Activated CD8-positive, alpha-beta memory T cell treated with anti-CD3 and anti-CD28 coated beads for 24 hours (primary cell): ENCODE data around the gene COPS6.
A peak's percentile ranks its signal among the peaks of the same experiment; 100 is the strongest.
"Not testable (repeated sequence)": the region's sequence is repeated elsewhere in the genome, so short reads cannot be mapped to it uniquely, and the experiment has no call there.

Experiments
- DNase-seq: peaks from one replicate; pipeline ENCODE4 v3.0.0-alpha.2; 2020

The COPS6 gene

GRCh38 chr7:100127866-100128636 lies 39.3 kb downstream of the COPS6 start:
- DNase-seq, result peak; percentile 79

- no peak for DNase-seq
Measured at GRCh38 chr7:100128637-100128963, 39.8 kb downstream of the COPS6 start.

- DNase-seq, result not testable (repeated sequence)
Measured at GRCh38 chr7:100130220-100130607, 41.4 kb downstream of the COPS6 start.

GRCh38 chr7:100130608-100131453 lies 42.1 kb downstream of the COPS6 start:
- peak; percentile 96 for DNase-seq

- DNase-seq, result no peak
Measured at GRCh38 chr7:100132126-100132525, 43.4 kb downstream of the COPS6 start.

- DNase-seq, result peak; percentile 79
Measured at GRCh38 chr7:100132697-100133151, 44.0 kb downstream of the COPS6 start.

- no peak for DNase-seq
Measured at GRCh38 chr7:100137851-100138760, 49.3 kb downstream of the COPS6 start.

- no peak for DNase-seq
Measured at GRCh38 chr7:100141555-100141949, 52.8 kb downstream of the COPS6 start.
